Activated T-cell treated with anti-CD3 and anti-CD28 coated beads for 48 hours (primary cell): Measurements from ENCODE around the gene NPDC1.

Source experiments
- DNase-seq: peaks from one replicate; pipeline ENCODE4 v3.0.0-alpha.2; 2020; ENCODE audit warnings: low read depth

The NPDC1 gene

GRCh38 chr9:137025517-137025966 is 20.4 kb downstream of the NPDC1 start:
- no peak for DNase-seq

GRCh38 chr9:137023583-137023991 is 22.4 kb downstream of the NPDC1 start:
- no peak for DNase-seq

- DNase-seq: no peak
Observed at GRCh38 chr9:137023157-137023556, 22.8 kb downstream of the NPDC1 start.

- DNase-seq: no peak
Observed at GRCh38 chr9:137022662-137023008, 23.3 kb downstream of the NPDC1 start.

GRCh38 chr9:137021979-137022661 is 23.9 kb downstream of the NPDC1 start:
- DNase-seq: peak; percentile 80

GRCh38 chr9:137021568-137021978 is 24.4 kb downstream of the NPDC1 start:
- DNase-seq: no peak

- no peak for DNase-seq
Observed at GRCh38 chr9:137020771-137021567, 25.0 kb downstream of the NPDC1 start.

GRCh38 chr9:137019891-137020683 is 25.9 kb downstream of the NPDC1 start:
- no peak for DNase-seq

- DNase-seq: no peak
Observed at GRCh38 chr9:137018761-137019559, 27.0 kb downstream of the NPDC1 start.

- DNase-seq: no peak
Observed at GRCh38 chr9:137017791-137018497, 28.0 kb downstream of the NPDC1 start.

GRCh38 chr9:137017071-137017470 is 28.9 kb downstream of the NPDC1 start:
- DNase-seq: no peak

- DNase-seq: no peak
Observed at GRCh38 chr9:137016436-137016835, 29.5 kb downstream of the NPDC1 start.

- DNase-seq: no peak
Observed at GRCh38 chr9:137015976-137016375, 30.0 kb downstream of the NPDC1 start.

GRCh38 chr9:137015540-137015930 is 30.4 kb downstream of the NPDC1 start:
- DNase-seq: no peak

GRCh38 chr9:137014776-137015539 is 31.0 kb downstream of the NPDC1 start:
- DNase-seq: no peak

- DNase-seq: no peak
Observed at GRCh38 chr9:137014166-137014565, 31.8 kb downstream of the NPDC1 start.

- no peak for DNase-seq
Observed at GRCh38 chr9:137013571-137013940, 32.4 kb downstream of the NPDC1 start.

- no peak for DNase-seq
Observed at GRCh38 chr9:137012694-137013570, 33.0 kb downstream of the NPDC1 start.

GRCh38 chr9:137011907-137012675 is 33.9 kb downstream of the NPDC1 start:
- no peak for DNase-seq
